Kidney glomerular epithelial cell (primary cell): ENCODE measurements around the gene CEBPA.

Experiments used
- DNase-seq: peaks from one replicate; lab custom pipeline; 2025; lab: John Stamatoyannopoulos, UW

The CEBPA gene

GRCh38 chr19:33271246-33272021 lies 30.9 kb downstream of the CEBPA start:
- DNase-seq, result no peak

DNA sequence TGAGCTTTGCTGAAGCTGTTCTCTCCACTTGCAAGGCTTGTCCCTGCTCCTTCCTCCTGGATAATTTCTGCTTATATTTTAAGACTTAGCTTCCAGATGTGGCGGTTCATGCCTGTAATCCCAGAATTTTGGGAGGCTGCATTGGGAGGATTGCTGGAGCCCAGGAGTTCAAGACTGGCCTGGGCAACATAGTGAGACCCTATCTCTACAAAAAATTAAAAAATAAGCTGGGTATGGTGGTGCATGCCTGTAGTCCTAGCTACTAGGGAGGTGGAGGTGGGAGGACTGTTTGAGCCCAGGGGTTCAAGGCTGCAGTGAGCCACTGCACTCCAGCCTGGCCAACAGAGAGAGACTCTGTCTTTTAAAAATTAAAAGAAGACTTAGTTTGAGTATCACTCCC lies 31.6 kb downstream of the CEBPA start:
- DNase-seq, result no peak

DNA sequence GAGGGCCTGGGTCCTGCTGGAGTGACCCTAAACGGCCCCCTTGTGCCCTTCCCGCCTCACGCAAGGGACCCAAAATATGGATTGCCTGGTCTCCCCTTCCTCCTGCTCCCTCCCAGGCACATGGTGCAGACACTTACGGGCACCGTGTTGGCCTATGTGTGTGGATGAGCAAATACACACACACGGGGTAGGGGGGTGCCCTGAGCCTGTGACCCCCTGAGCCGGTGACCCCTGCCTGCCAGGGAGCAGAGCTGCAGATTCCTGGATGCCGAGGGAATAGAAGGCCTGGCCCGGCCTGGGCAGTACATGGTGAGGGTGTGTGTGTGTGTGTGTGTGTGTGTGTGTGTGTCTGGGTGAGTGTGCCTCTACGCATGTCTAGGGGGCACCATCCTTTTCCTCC lies 33.3 kb downstream of the CEBPA start:
- no peak for DNase-seq

GRCh38 chr19:33268162-33268991 lies 34.0 kb downstream of the CEBPA start:
- no peak for DNase-seq

GRCh38 chr19:33267706-33268105 lies 34.6 kb downstream of the CEBPA start:
- DNase-seq, result no peak

GRCh38 chr19:33266974-33267484 lies 35.3 kb downstream of the CEBPA start:
- DNase-seq, result no peak

GRCh38 chr19:33264881-33265445 lies 37.4 kb downstream of the CEBPA start:
- no peak for DNase-seq

- no peak for DNase-seq
Measured at GRCh38 chr19:33263325-33264023, 38.9 kb downstream of the CEBPA start.

DNA sequence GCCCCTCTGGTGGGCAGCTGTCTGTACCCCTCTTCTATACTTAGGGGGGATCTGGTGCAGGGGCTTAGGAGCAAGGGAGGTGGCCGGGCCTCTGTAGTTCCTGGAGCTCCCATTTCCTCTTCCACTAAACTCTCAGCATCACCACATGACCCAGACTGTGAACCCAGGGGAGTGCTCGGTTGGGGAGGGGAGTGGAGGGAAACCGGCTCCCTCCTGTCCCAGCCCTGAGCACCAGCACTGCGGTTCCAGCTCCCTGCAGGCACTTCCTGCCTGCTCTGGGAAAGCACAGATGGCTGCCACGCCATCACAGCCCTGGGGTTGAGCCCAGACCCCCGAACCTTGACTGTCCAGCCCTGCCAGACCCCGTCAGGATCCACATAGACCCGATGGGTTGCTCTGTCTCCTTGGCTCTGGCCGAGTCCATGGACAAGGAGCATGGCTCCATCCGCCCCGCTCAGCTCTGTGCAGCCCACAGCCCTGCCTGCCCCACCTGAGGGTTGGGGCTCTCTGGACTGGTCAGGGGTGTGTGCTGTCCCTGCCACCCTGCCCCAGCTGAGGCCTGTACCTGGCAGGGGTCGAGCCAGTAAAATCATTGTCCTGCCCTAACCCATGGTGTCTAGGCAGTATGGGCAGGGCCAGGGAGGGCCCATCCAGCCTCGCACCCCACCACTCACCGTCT lies 40.7 kb downstream of the CEBPA start:
- DNase-seq, result no peak

DNA sequence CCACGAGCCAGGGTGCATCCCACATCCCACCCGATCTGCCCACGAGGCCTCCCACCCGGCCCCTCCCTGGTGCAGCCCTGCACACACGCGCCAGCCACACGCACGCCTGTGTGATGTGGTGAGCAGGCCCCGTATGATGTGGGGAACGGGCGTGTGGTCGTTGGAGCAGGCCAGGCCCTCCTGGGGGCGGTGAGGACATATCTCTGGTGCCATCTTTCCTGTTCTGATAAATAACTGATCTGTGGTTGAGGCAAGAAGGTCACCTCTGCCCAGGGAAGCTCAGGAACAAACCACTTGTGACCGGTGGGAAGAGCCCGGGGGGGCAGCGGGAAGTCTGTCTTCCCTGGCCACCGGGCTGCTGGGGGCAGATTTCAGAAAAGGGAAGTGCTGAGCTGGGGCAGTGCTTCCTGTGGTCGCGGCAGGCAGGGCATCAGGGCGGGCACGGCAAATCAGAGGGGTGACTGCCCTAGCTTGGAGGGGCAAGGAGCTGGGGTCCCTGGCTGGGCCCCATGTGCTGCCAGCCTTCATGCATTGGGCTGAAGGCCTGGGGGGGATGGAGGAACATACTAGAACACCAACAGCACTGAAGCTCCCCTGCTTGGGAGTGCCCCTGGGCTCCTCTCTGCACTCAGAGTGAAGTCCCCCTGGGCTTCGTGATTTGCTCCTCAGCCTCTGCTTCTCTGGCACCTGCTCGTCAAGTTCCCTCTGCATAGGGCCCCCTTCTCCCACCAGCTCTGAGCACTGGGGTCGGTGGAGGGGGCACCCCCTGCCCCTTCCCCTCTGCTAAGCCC lies 41.5 kb downstream of the CEBPA start:
- no peak for DNase-seq

- DNase-seq, result no peak
Measured at GRCh38 chr19:33259539-33259938, 42.8 kb downstream of the CEBPA start.

- DNase-seq, result no peak
Measured at GRCh38 chr19:33257828-33258227, 44.5 kb downstream of the CEBPA start.

DNA sequence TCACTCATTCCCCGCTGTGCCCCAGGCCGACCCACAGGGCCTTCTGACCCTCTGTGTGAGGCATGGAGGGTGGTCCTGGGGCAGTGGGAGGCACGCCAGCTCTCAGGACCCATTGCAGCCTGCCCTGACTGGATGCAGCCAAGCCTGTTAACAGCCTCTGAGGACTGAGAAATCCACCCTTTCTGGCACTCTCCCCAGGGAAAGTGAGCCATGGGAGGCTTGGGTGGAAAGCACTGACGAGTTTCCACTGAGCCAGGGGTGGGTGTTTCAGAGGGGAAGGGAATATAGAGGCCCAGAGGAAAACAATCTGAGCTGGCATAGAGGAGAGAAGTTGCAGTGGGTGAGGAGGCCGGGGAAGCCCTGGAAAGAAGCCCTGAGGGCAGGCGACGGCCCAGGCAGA lies 46.1 kb downstream of the CEBPA start:
- no peak for DNase-seq

DNA sequence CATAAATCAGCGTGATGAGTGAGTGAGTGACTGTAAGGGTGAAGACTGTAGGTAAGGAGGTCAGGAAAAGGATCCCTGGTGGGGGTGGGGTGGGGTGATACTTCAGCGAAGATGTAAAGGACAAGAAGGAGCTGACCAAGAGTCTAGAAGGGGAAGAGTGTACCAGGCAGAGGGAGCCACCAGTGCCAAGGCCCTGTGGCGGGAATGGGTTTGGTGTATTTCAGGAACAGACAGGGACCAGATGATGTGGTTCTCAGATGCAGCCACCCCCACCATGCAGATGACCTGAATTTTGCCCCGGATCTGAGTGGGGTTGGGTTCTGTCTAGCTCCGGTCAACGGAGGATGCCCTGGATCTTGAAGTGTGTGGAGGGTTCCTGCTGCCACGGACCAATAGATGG lies 46.6 kb downstream of the CEBPA start:
- DNase-seq, result no peak

DNA sequence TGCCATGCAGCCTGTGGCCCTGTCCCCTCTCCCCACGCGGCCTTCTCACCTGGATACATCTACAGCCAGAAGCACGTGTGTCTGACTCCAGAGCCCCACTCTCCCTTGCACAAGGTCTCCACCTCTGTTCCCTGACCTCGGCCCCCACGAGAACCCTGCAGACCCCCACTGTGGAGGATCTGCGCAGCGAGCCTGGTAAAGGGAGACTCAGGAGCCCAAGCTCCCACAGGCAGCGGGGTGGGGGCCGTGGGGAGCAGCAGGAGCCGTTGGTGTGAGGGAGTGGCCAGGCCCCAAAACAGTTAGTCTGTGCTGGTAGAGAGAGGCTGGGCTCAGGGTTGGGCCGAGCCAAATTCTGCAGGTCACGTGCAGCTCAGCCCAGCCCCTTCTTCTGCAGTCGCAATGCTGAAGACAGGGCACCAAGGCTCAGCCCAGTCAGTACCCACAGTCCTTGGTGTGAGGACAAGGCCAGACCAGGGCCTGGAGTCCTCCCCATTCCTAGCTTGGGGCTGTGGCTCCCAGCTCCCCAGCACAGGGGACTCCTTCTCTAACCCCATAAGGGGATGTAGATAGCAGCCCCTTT lies 48.0 kb downstream of the CEBPA start:
- no peak for DNase-seq

DNA sequence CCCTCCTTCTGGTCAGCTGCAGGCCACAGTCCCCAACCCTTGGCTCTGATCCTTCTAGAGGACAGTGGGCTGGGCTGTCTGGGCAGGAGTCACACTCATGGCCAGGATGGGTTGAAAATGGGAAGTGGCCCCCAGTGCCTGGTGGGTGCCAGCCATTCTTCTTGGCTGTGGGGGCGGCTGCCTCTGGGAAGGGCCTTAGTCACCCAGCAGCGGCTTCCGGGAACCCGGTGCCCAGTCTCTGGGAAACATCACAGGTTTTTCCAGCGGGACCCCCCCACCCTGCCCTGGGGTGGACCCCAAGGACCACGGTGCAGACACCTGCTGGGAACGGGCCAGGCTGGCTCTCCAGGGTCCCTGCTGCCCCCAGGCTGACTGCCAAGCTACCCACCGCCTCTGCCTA lies 49.4 kb downstream of the CEBPA start:
- no peak for DNase-seq

- DNase-seq, result no peak
Measured at GRCh38 chr19:33252418-33252962, 49.8 kb downstream of the CEBPA start.

GRCh38 chr19:33251526-33252090 lies 50.7 kb downstream of the CEBPA start:
- no peak for DNase-seq

GRCh38 chr19:33251076-33251475 lies 51.3 kb downstream of the CEBPA start:
- no peak for DNase-seq

DNA sequence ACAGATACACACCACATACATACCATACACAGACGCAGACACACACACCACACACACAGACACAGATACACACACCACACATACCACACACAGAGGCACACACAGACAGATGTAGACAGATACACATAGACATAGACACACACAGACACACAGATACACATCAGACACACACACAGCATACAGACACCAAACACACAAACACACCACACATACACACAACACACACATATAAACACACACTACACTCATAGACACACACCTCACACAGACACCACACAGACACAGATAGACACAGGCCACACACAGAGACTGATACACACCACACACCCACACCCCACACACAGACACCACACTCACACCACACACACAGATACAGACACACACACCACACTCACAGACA lies 51.8 kb downstream of the CEBPA start:
- DNase-seq, result no peak
